ENCODE results near the gene ATAD3C.
A peak's percentile ranks its signal among the peaks of the same experiment; 100 is the strongest.
"Not testable (repeated sequence)": the region's sequence is repeated elsewhere in the genome, so short reads cannot be mapped to it uniquely, and the experiment has no call there.

ATAD3C gene

GRCh38 chr1:1449099-1449739, at the start of gene ATAD3C:
Gene ATAD3C, plus strand, starts transcription at chr1:1449689. Its CDS starts 995 bp downstream, at chr1:1450684.
- no peak for DNase-seq

GRCh38 chr1:1399872-1400575, 49.5 kb upstream of the ATAD3C start:
- DNase-seq, result no peak

GRCh38 chr1:1400576-1401456, 48.7 kb upstream of the ATAD3C start:
- no peak for DNase-seq

- no peak for DNase-seq
Measured at GRCh38 chr1:1401457-1402010, 48.0 kb upstream of the ATAD3C start.

- DNase-seq, result peak; percentile 26
Measured at GRCh38 chr1:1402072-1402900, 47.2 kb upstream of the ATAD3C start.

GRCh38 chr1:1402901-1403392, 46.5 kb upstream of the ATAD3C start:
- not testable (repeated sequence) for DNase-seq

- no peak for DNase-seq
Measured at GRCh38 chr1:1403653-1404052, 45.8 kb upstream of the ATAD3C start.

GRCh38 chr1:1406101-1406820, 43.2 kb upstream of the ATAD3C start:
- no peak for DNase-seq

- peak; percentile 90 for DNase-seq
Measured at GRCh38 chr1:1406821-1407635, 42.5 kb upstream of the ATAD3C start, which contains the start of gene MRPL20. Gene MRPL20, minus strand, starts transcription at chr1:1407293. Its CDS starts 76 bp downstream, at chr1:1407217.

GRCh38 chr1:1407636-1408318, 41.7 kb upstream of the ATAD3C start:
- DNase-seq, result no peak

- DNase-seq, result not testable (repeated sequence)
Measured at GRCh38 chr1:1410238-1410637, 39.3 kb upstream of the ATAD3C start.

GRCh38 chr1:1411626-1412025, 37.9 kb upstream of the ATAD3C start:
- DNase-seq, result no peak

GRCh38 chr1:1412311-1412902, 37.1 kb upstream of the ATAD3C start:
- not testable (repeated sequence) for DNase-seq

- no peak for DNase-seq
Measured at GRCh38 chr1:1415751-1416150, 33.7 kb upstream of the ATAD3C start.

- not testable (repeated sequence) for DNase-seq
Measured at GRCh38 chr1:1417396-1417795, 32.1 kb upstream of the ATAD3C start.

GRCh38 chr1:1417825-1418463, 31.5 kb upstream of the ATAD3C start:
- DNase-seq, result not testable (repeated sequence)

GRCh38 chr1:1418464-1419362, 30.8 kb upstream of the ATAD3C start:
- DNase-seq, result no peak

- DNase-seq, result no peak
Measured at GRCh38 chr1:1419363-1419812, 30.1 kb upstream of the ATAD3C start.

Measured in amniotic stem cell (primary cell).